ENCODE data around the gene PRSS27. TPM values are rescaled to one million over a fixed set of nuclear protein-coding genes. Genes with fewer than 3 reads are reported as not detected.

The PRSS27 gene
- total RNA-seq, 2 donors from 2014 or later = 0.51 TPM; not detected in 1

- Histone ChIP-seq H3K27me3 (no peaks in the 10 kb centered on the region), H3K4me3 (peak overlapping the region in 1 of 2 donors; percentile 13), H3K4me1 (peaks cover 0 to 29% of the 10 kb centered on the region in 2 donors), H3K36me3 (no peaks in the 10 kb centered on the region), H3K27ac (no peak overlapping the region), H3K9me3 (no peaks in the 10 kb centered on the region)
- TF ChIP-seq, protein P1, sequence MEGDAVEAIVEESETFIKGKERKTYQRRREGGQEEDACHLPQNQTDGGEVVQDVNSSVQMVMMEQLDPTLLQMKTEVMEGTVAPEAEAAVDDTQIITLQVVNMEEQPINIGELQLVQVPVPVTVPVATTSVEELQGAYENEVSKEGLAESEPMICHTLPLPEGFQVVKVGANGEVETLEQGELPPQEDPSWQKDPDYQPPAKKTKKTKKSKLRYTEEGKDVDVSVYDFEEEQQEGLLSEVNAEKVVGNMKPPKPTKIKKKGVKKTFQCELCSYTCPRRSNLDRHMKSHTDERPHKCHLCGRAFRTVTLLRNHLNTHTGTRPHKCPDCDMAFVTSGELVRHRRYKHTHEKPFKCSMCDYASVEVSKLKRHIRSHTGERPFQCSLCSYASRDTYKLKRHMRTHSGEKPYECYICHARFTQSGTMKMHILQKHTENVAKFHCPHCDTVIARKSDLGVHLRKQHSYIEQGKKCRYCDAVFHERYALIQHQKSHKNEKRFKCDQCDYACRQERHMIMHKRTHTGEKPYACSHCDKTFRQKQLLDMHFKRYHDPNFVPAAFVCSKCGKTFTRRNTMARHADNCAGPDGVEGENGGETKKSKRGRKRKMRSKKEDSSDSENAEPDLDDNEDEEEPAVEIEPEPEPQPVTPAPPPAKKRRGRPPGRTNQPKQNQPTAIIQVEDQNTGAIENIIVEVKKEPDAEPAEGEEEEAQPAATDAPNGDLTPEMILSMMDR (IDR thresholded peaks at IDR 0.05) = no peak
- no peak for DNase-seq (ENCODE audit: low spot score)
Measured at GRCh38 chr16:2715966-2716885, 3.8 kb downstream of the PRSS27 start.

- TF ChIP-seq, protein P1 (IDR thresholded peaks at IDR 0.05) = no peak
- Histone ChIP-seq H3K27ac (no peak overlapping the region), H3K4me3 (peak overlapping the region in 1 of 2 donors; percentile 13), H3K36me3 (no peaks in the 10 kb centered on the region), H3K4me1 (peaks cover 0 to 26% of the 10 kb centered on the region in 2 donors), H3K9me3 (no peaks in the 10 kb centered on the region), H3K27me3 (no peaks in the 10 kb centered on the region)
- DNase-seq (ENCODE audit: low spot score) = no peak
Measured at GRCh38 chr16:2715519-2715918, 4.5 kb downstream of the PRSS27 start.

GRCh38 chr16:2715064-2715463 lies 5.0 kb downstream of the PRSS27 start:
- no peaks in the 10 kb centered on the region for H3K27me3 ChIP-seq
- no peak overlapping the region for H3K4me3 ChIP-seq
- DNase-seq (ENCODE audit: low spot score) = no peak
- peaks cover 0 to 21% of the 10 kb centered on the region in 2 donors for H3K4me1 ChIP-seq
- TF ChIP-seq, protein P1 (IDR thresholded peaks at IDR 0.05) = no peak
- no peaks in the 10 kb centered on the region for H3K36me3 ChIP-seq
- no peaks in the 10 kb centered on the region for H3K9me3 ChIP-seq
- no peak overlapping the region for H3K27ac ChIP-seq

- DNase-seq (ENCODE audit: low spot score) = no peak
- H3K36me3 ChIP-seq = no peaks in the 10 kb centered on the region
- H3K27ac ChIP-seq = no peak overlapping the region
- no peak overlapping the region for H3K4me3 ChIP-seq
- H3K9me3 ChIP-seq = no peaks in the 10 kb centered on the region
- TF ChIP-seq, protein P1 (IDR thresholded peaks at IDR 0.05) = no peak
- peaks cover 0 to 13% of the 10 kb centered on the region in 2 donors for H3K4me1 ChIP-seq
- no peaks in the 10 kb centered on the region for H3K27me3 ChIP-seq
Measured at GRCh38 chr16:2713985-2714774, 5.8 kb downstream of the PRSS27 start.

DNA sequence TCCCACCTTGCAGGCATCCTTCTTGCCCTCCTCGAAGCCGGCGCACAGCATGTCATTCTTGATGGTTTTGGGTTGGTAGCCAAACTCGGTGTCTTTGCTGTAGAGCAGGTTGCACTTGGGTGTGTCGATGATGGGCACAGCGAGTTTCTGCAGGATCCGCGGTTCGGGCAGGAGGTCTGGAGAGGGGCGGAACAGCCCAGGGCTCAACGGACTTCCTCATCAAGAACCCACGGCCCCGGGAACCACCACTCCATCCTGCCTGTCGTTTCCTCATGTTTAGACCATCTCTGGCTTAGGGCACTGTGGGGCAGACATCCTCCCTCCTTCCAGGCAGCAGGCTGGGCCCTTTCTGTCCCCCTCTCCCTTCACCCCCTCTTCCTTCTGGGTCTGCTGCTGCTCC lies 6.5 kb downstream of the PRSS27 start:
- peaks cover 0 to 9% of the 10 kb centered on the region in 2 donors for H3K4me1 ChIP-seq
- no peak overlapping the region for H3K4me3 ChIP-seq
- no peaks in the 10 kb centered on the region for H3K27me3 ChIP-seq
- no peak for DNase-seq (ENCODE audit: low spot score)
- peaks cover 6% of the 10 kb centered on the region for H3K36me3 ChIP-seq
- no peak overlapping the region for H3K27ac ChIP-seq
- TF ChIP-seq, protein P1 (IDR thresholded peaks at IDR 0.05) = no peak
- no peaks in the 10 kb centered on the region for H3K9me3 ChIP-seq
